Suprapubic skin (tissue), 4 donors: ENCODE data around the gene COPA.

Source experiments
- CTCF ChIP-seq, 2 donors: fragments of 200-600 bp in 1 of 2; fragments of 450-650 bp in 1 of 2; sonication (generic) in 1 of 2; IDR thresholded peaks; one replicate each; pipeline ENCODE4 v1.5.1; 2016 to 2019; ENCODE audit warnings: antibody characterized with exemption in 2 of 2, mild to moderate bottlenecking in 1 of 2, moderate library complexity in 1 of 2
- POLR2A ChIP-seq, 2 donors: fragments of 450-650 bp; IDR thresholded peaks; one replicate each; pipeline ENCODE4 v1.6.1; 2017; ENCODE audit warnings: antibody characterized with exemption in 2 of 2, mild to moderate bottlenecking in 2 of 2, moderate library complexity in 2 of 2
- POLR2AphosphoS5 ChIP-seq, 3 donors: sonication (generic); formaldehyde crosslinking; IDR thresholded peaks; one replicate each; pipeline ENCODE4 v1.6.1; 2017; ENCODE audit warnings: antibody characterized with exemption in 3 of 3

- TF ChIP-seq CTCF (IDR thresholded peaks at IDR 0.05) (no peak), POLR2A (IDR thresholded peaks at IDR 0.05) (no peak), POLR2AphosphoS5 (IDR thresholded peaks at IDR 0.05) (no peak)
These were observed 23.9 kb upstream of the COPA start, which contains the start of gene NHLH1 for GRCh38 chr1:160366731-160367515.
